Stomach smooth muscle (tissue), 2 donors: ENCODE measurements around the gene FAM120AOS.

Experiments used
- H3K27ac ChIP-seq: one replicate; pipeline ENCODE4 v1.7.0; 2013; ENCODE audit warnings: mild to moderate bottlenecking, low read length, inconsistent platforms
- H3K27me3 ChIP-seq, 2 donors: one replicate each; pipeline ENCODE4 v1.7.0; 2013; ENCODE audit warnings: low read length in 2 of 2; ENCODE audit not compliant: insufficient read depth in 2 of 2, control insufficient read depth in 1 of 2
- H3K36me3 ChIP-seq, 2 donors: one replicate each; pipeline ENCODE4 v1.7.0; 2013; ENCODE audit warnings: low read length in 2 of 2; ENCODE audit not compliant: control insufficient read depth in 2 of 2, insufficient read depth in 2 of 2
- H3K4me1 ChIP-seq: one replicate; pipeline ENCODE4 v1.7.0; 2013; ENCODE audit warnings: low read length; ENCODE audit not compliant: control insufficient read depth, insufficient read depth
- H3K4me3 ChIP-seq, 2 donors: one replicate each; pipeline ENCODE4 v1.7.0; 2013; ENCODE audit warnings: low read length in 2 of 2
- H3K9ac ChIP-seq, 2 donors: one replicate each; pipeline ENCODE4 v1.7.0; 2013; ENCODE audit warnings: low read length in 2 of 2, mild to moderate bottlenecking in 1 of 2
- H3K9me3 ChIP-seq, 2 donors: one replicate each; pipeline ENCODE4 v1.7.0; 2013; ENCODE audit warnings: low read length in 2 of 2; ENCODE audit not compliant: control insufficient read depth in 2 of 2
- donor health status: healthy.
- donor health status: Pancreatic carcinoma.

Gene FAM120AOS

GRCh38 chr9:93458712-93459111 lies 5.3 kb upstream of the FAM120AOS start:
- Histone ChIP-seq H3K9ac (no peak overlapping the region), H3K4me1 (peaks cover 20% of the 10 kb centered on the region), H3K36me3 (no peaks in the 10 kb centered on the region), H3K27ac (no peak overlapping the region), H3K27me3 (no peaks in the 10 kb centered on the region), H3K9me3 (no peaks in the 10 kb centered on the region), H3K4me3 (no peak overlapping the region)

GRCh38 chr9:93457006-93457405 lies 3.6 kb upstream of the FAM120AOS start:
- Histone ChIP-seq H3K9me3 (no peaks in the 10 kb centered on the region), H3K4me1 (peaks cover 24% of the 10 kb centered on the region), H3K27ac (no peak overlapping the region), H3K36me3 (no peaks in the 10 kb centered on the region), H3K27me3 (no peaks in the 10 kb centered on the region), H3K9ac (no peak overlapping the region), H3K4me3 (no peak overlapping the region)

GRCh38 chr9:93456504-93456903 lies 3.1 kb upstream of the FAM120AOS start:
- Histone ChIP-seq H3K27me3 (no peaks in the 10 kb centered on the region), H3K4me3 (no peak overlapping the region), H3K9me3 (no peaks in the 10 kb centered on the region), H3K9ac (no peak overlapping the region), H3K36me3 (no peaks in the 10 kb centered on the region), H3K4me1 (peaks cover 24% of the 10 kb centered on the region), H3K27ac (no peak overlapping the region)

GRCh38 chr9:93456022-93456421 lies 2.6 kb upstream of the FAM120AOS start:
- H3K27me3 ChIP-seq, result no peaks in the 10 kb centered on the region
- peaks cover 24% of the 10 kb centered on the region for H3K4me1 ChIP-seq
- H3K36me3 ChIP-seq, result no peaks in the 10 kb centered on the region
- H3K9ac ChIP-seq, result no peak overlapping the region
- H3K4me3 ChIP-seq, result no peak overlapping the region
- no peak overlapping the region for H3K27ac ChIP-seq
- H3K9me3 ChIP-seq, result no peaks in the 10 kb centered on the region

GRCh38 chr9:93452710-93453046 lies 703 bp downstream of the FAM120AOS start:
- H3K27me3 ChIP-seq, result no peaks in the 10 kb centered on the region
- peak overlapping the region; percentile 89 to 91 for H3K9ac ChIP-seq
- H3K27ac ChIP-seq, result peak overlapping the region; percentile 82
- H3K9me3 ChIP-seq, result no peaks in the 10 kb centered on the region
- H3K4me3 ChIP-seq, result peak overlapping the region; percentile 88 to 94
- peaks cover 36% of the 10 kb centered on the region for H3K4me1 ChIP-seq
- H3K36me3 ChIP-seq, result peaks cover 5 to 6% of the 10 kb centered on the region in 2 donors

DNA sequence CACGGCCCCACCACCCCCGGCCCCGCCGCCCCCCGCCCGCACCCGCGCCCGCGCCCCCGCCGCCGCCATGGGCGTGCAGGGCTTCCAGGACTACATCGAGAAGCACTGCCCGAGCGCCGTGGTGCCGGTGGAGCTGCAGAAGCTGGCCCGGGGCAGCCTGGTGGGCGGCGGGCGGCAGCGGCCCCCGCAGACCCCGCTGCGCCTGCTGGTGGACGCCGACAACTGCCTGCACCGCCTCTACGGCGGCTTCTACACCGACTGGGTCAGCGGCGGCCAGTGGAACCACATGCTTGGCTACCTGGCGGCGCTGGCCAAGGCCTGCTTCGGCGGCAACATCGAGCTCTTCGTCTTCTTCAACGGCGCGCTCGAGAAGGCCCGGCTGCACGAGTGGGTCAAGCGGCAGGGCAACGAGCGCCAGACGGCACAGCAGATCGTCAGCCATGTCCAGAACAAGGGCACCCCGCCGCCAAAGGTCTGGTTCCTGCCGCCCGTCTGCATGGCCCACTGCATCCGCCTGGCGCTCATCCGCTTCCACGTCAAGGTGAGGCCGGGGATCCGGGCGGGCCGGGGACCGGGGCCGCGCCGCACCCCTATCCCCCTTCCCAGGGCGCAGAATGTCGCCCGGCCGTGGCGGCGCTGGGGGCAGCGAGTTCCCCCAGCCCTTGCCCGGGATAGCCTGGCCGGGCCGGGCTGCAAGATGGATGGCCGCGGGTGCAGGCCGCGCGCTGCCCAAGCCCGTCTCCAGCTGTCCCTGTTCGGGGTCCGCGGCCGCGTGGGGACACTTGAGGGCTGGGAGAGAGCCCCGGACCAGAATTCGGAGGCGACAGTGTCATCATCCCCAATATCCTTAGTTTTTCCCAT lies 1.3 kb downstream of the FAM120AOS start:
- Histone ChIP-seq H3K4me1 (peaks cover 36% of the 10 kb centered on the region), H3K36me3 (peaks cover 10% of the 10 kb centered on the region in 2 donors), H3K4me3 (peak overlapping the region; percentile 88 to 94)

DNA sequence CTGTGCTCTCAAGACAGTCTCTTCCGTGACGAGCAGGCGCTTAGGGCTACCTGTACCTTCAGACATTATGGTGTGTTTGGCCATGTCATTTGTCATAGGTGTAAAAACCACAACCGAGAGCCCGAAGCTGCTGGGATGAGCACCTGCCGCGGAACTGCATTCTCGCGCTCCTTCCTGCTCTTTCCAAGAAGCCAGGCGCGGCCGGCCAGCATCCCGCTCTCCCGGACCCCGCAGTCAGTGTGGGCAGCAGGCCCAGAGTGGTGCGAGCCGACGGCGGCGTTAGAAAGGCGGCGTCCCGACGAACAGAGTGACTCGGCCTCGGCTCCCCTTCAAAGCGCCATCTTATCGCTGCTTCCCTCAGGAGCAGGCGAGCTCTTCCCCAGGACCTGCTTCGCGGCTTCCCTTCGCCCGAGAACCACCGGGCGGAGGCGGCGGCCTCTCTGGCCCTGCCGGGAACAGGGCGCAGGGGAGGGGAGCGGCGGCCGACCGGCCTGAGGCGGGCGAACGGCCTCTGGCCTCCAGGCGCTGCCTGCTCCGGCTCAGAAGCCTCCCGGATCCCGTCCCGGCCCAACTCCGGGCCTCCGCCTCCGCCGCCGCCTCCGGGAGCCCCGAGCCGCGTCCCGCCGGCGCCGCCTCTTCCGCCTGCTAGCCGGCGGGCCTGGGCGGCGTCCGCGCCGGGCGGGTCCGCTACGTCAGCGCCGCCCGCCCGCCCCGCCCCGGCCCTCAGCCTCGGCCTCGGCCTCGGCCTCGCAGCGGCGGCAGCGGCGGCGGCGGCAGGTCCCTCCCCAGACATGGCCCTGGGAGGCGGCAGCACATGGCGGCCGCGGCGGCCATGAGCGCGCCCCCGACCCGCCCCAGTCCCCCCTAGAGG lies 2.2 kb downstream of the FAM120AOS start, which contains the start of gene FAM120A:
FAM120A (plus strand) TSS at position 741 of the 871 bp plus-strand sequence. CDS start 231 bp downstream, outside the sequence.
- Histone ChIP-seq H3K9me3 (no peaks in the 10 kb centered on the region), H3K9ac (peak within 1 kb of the TSS; percentile 91 to 97), H3K4me1 (peaks cover 36% of the 10 kb centered on the region)

More for the DNA sequence above, 1.3 kb downstream of the FAM120AOS start:
- H3K27ac ChIP-seq, result peak overlapping the region; percentile 82
- peak overlapping the region; percentile 89 to 91 for H3K9ac ChIP-seq
- no peaks in the 10 kb centered on the region for H3K9me3 ChIP-seq
- H3K27me3 ChIP-seq, result no peaks in the 10 kb centered on the region

DNA sequence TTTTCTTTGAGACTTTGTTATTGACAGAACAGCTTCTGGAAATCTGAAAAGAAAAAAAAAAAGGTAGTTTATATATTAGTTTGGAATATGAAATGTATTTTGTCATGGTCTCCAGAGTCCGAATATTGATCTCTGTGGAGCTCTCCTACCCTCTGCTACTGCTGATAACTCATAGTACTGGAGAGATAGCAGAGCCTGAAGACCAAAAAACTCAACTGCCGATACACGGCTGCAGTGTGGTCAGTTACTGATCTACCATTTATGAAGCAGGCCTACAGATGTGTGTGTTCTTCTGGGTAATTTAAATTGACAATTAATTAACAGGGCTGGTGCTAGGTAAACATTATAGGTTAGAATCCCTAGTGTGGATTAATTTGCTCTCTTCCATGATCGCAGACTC lies 5.7 kb downstream of the FAM120AOS start:
- peaks cover 25 to 26% of the 10 kb centered on the region in 2 donors for H3K36me3 ChIP-seq
- no peak overlapping the region for H3K9ac ChIP-seq
- H3K27ac ChIP-seq, result no peak overlapping the region
- no peak overlapping the region for H3K4me3 ChIP-seq
- H3K9me3 ChIP-seq, result no peaks in the 10 kb centered on the region
- H3K4me1 ChIP-seq, result peaks cover 15% of the 10 kb centered on the region
- H3K27me3 ChIP-seq, result no peaks in the 10 kb centered on the region

More for the DNA sequence above, 2.2 kb downstream of the FAM120AOS start, which contains the start of gene FAM120A:
- Histone ChIP-seq H3K4me3 (peak within 1 kb of the TSS; percentile 94 to 95), H3K27me3 (no peaks in the 10 kb centered on the region), H3K27ac (peak within 1 kb of the TSS; percentile 93), H3K36me3 (peaks cover 18% of the 10 kb centered on the region in 2 donors)

DNA sequence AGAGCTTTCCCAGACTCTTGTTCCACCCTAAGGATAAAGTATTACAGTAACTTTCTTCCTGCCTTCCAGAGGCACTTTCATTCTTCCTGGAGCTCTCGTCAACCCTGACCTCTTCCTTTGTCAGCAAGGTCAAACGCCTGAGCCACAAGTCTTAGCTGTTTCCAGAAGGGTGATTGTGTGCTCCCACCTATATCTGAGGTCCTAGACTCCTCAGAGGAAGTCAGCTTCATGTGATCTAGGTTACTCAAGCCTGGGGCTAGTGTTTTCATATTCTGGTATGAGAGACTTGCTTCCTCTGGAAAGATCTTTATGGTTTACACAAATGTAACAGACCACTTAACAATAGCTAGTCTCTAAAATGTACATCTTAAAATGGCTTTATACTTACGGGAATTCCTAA lies 7.3 kb downstream of the FAM120AOS start:
- Histone ChIP-seq H3K36me3 (peaks cover 25 to 26% of the 10 kb centered on the region in 2 donors), H3K9ac (no peak overlapping the region), H3K4me3 (no peak overlapping the region), H3K27ac (no peak overlapping the region), H3K9me3 (no peaks in the 10 kb centered on the region), H3K4me1 (peaks cover 15% of the 10 kb centered on the region), H3K27me3 (no peaks in the 10 kb centered on the region)

DNA sequence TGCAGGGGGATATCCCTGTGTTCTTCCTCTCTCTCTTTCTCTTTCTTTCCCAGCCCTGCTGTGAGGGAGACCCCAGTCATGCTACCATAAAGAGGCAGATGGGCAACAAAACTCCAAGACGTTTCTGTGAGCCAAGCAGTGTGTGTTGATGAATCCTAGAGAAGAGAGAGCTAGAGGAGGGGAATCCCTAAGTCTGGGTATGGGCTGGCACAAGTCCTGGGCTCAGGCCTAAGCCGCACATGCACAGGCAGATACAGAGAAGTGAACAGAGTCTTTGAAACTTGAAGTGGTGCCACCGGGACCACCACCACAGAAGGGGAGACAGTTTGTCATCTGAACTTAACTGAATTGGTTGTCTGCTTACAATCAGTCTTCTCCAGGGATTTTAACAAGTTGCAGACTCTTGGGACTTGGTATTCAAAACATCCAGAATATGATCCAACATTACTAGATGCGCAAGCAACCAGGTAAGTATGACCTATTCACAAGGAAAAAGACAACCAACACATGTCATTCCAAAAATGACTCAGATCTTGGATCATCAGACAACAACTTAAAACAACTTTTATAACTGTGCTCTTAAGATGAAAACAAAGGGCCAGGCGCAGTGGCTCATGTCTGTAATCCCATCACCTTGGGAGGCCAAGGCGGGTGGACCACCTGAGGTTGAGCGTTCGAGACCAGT lies 12.3 kb downstream of the FAM120AOS start:
- Histone ChIP-seq H3K36me3 (peaks cover 5 to 6% of the 10 kb centered on the region in 2 donors), H3K27me3 (no peaks in the 10 kb centered on the region), H3K9me3 (no peaks in the 10 kb centered on the region), H3K4me3 (no peak overlapping the region), H3K9ac (no peak overlapping the region), H3K4me1 (no peaks in the 10 kb centered on the region), H3K27ac (no peak overlapping the region)
